Stimulated activated CD8-positive, alpha-beta memory T cell treated with anti-CD3 and anti-CD28 coated beads, Interleukin-7, amount 100 ng/mL, for 24 hours (primary cell): ENCODE data around the gene CA10.

Experiments
- DNase-seq: peaks from one replicate; pipeline ENCODE4 v3.0.0-alpha.2; 2020; ENCODE audit warnings: low read depth

CA10 gene

DNA sequence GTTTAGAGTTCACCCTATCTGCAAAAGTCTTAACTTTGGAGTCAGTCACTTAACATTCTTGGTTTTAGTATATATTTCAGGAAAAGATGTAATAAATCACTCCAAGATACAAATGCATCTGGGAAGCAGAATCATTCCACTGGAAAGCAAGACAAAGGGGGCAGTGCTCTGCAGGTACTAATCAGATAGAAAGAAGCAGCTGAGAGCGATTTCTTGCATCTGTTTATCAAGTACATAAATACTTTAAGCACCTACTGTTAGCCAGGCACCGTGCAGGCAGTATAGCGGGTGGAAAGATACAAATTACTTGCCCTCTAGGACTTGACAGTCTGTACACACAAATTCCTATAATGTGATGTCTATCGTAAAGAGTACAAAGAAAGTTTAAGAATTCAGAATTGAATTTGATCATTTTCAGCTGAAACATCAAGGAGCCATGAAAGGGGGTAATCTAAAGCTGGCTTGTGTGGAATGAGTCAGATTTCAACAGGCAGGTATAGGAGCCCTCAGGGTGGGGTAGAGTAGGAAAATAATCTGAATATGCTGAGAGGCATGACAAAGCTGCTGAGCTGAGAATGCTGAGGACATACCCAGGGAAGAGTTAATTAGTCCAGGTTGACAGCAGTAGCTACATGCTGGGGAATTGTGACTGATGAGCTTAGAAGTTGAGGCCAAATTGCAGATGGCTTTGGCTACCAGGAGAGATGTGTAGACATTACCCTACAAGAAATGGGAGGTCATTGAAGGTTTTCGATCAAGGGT is 110.2 kb downstream of the CA10 start:
- DNase-seq, result no peak

DNA sequence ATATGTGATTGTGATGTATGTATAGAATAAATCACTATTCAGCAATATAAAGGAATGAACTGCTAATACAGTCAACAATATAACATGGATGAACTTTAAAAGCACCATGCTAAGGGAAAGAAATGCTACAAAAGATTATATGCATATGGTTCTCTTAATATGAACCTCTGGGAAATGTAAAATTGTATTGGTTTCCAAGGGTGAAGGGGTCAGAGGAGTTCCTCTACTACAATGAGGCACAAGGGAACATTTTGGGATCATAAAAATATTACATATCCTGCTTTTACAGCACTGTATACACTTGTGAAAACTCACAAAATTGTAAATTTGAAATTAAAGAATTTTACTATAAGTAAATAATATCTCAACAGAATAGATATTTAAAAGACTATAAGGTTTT is 111.4 kb downstream of the CA10 start:
- DNase-seq, result no peak

DNA sequence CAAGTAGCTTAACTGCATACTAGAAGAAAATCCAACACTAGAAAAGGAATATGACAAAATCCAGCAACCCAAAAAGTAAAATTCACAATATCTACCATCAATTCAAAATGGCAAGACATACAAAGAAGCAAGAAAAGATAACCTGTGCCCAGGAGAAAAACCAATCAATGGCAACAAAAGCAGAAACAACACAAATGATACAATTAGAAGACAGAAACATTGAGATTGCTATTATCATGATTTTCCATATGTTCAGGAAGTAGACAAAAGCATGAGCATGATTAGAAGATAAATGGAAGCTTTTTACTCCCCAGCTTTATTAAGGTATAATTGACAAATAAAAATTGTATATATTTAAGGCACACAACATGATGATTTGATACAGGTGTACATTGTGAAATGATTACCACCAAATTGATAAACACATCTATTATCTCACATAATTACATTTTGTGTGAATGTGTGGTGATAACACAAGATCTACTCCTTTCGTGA is 117.3 kb downstream of the CA10 start:
- no peak for DNase-seq

DNA sequence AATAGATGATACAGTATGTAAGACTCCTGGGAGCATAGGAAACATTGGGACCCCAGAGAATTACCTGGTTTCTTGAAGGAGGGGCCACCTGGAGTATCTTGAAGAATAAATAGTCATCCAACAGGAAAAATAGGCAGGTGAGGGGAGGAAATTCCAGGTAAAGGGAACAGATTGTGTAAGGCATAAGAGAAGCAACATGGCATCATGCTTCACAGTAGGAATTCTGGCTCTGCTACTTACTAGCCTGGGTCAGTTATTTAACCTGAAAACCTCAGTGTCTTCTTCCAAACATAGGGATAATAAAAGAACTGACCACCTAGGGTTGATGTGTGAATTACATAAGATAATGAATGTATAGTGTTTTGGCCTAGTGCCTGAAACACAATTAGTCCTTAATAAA is 122.1 kb downstream of the CA10 start:
- no peak for DNase-seq

DNA sequence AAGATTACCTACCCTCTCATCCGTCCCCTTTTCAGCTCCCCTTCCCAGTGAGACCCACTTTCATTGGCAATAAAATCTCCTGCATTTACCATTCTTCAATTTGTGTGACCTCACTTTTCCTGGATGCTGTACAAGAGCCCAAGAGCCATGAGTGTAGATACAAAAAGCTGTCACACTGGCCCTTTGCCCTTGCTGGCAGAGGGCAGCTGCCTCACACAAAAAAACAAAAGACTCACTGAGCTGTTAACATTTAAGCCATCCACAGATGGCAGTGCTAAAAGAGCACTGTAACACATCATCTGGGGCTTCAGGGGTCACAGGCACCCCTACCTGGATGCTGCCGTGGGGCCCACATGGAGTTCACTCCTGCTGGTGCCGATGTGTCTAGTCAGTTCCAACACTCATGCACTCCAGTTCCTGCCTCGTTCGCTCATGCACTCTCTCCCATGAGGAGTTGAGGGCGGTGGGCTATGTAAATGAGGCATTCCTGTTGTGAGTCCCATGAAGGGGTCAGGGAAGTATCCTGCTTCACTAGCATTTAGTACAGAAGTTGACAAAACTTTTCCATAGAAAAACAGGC is 123.1 kb downstream of the CA10 start:
- DNase-seq, result no peak

DNA sequence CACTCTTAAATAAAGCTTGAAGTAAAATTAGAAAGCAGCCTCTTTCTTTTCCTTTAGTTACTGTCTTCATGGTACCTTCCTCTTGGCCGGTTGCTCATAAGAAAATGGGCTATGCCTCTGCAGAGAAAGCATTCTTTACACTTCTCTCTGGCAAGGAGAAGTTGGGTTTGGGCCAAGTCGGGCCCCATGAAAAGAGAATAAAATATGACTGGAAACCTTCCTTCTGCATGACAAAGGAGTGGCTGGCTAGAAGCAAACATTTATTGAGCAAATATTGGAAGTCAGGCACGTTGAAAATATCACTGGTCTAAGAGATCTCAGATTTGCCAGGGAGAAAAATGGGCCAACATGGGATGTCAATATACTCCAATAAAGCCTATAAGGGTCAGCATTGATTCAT is 126.1 kb downstream of the CA10 start:
- no peak for DNase-seq

DNA sequence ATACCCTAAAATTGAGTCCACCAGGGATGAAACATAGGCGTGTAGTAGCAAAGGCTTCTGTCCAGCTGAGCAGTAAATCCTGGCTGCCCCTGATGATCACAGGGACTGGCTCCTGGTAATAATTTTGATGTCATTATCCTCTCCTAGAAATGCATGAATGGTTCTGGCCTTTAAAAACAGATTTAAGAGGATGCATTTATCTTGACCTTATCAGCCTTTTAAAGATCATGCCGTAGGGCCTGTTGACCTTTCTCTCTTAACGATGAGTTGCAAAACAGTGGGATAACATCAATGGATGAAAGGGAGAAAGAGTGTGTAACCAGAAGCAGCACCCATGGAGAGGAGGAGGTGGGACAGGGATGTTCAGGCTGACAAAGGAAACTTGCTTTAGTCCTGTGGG is 128.5 kb downstream of the CA10 start:
- DNase-seq, result no peak

DNA sequence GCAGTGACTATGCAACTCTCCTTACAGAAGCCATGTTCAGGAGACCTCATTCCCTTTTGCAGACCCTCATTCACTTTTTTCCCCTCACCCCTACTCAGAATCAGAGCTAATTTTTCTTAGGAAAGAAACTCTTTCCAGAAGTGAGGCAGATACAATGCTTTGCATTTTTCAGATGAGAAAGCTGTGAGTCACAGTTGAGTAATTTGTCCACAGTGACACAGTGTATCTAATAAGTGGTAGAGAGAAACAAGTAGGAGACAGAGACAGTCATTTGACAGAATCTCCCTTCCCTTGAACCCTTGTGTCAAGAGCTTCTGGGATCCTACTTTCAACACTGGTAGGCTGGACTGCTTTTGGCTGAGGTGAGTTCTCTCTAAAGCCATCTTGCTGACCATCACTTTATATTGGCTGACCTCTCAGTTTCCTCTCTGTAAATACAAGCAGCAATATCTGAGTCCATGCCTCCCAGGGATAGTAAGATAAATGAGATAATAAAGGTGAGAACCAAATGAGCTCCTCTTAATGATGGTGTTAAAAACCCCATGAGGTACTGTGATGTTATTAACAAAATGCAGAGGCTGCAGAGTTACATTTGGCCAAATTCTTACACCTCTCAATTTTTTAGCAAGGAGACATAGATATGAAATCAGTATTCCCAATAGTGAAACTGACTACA is 130.8 kb downstream of the CA10 start:
- DNase-seq, result no peak

DNA sequence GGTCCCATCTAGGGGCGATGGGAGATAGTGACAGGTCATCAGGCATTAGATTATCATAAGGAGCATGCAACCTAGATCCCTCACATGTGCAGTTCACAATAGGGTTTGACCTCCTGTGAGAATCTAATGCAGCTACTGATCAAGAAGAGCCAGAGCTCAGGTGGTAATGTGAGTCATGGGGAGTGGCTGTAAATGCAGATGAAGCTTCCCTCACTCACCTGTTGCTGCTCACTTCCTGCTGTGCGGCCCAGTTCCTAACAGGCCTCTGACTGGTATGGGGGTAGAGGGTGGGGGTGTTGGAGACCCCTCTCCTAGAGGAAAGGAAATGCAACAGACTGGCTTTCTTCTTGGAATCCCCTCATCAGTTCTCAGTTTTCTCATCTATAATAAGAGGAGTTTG is 131.4 kb downstream of the CA10 start:
- no peak for DNase-seq

DNA sequence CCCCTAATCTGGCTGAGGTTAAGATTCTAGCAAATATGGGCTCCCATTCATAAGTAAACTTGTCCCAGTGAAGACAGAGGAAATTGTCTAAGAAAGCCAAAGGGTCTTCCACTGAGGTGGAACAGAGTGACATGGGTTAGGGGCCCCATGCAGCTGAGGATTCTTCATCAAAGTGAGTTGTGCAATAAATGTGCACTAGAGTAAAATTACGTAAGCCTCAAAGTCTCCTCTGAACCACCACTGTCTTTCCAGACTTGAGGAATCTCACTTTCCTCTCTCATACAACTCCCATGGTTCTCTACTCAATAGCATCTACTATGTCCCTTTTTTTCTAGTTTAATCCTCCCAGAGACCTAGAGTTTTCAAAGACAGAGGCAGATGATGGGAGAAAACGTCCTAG is 132.4 kb downstream of the CA10 start:
- DNase-seq, result no peak

DNA sequence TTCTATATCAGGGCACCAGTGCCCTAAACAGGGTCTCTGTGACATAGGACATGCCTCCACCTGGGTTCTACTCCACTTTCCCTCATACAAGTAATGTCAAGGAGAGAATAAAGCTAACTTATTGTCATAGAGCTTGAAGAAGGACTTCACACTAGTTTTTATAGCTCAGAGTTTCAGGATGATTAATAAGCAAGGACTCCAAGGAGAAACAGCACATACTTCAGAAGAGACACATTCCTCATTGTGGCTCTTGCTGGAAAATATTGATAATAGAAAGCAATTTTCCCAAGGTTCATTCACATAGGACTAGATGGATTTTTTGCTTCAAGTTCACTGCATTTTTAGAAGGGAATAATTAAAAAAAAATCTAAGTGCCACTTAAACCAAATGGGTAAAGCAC is 133.3 kb downstream of the CA10 start:
- no peak for DNase-seq

DNA sequence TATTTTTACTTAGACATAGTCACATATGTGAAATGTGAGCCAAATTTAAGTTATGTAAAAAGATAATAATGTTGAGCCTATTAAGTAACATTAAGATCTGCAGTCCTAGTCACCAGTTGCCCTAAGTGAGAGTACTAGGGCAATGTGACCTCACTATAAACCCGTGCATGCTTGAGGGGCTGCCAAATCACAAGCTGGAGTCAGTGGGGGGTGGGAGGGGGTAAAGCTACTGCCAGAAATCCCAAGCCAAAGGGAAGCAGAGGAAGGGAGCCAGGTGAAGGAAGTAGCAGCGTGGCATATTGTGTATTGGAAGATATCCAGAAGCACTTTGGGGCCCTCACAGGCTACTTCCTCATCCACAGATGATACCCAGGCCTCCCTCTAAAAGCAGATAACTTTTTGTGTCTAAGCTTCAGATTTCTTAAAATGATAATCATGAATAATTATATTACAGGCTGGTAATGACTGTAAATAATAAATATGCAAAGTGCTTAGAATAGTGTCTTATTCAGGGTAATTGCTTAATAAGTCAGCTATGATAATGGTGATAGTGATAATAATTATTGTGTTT is 134.1 kb downstream of the CA10 start:
- DNase-seq, result no peak

DNA sequence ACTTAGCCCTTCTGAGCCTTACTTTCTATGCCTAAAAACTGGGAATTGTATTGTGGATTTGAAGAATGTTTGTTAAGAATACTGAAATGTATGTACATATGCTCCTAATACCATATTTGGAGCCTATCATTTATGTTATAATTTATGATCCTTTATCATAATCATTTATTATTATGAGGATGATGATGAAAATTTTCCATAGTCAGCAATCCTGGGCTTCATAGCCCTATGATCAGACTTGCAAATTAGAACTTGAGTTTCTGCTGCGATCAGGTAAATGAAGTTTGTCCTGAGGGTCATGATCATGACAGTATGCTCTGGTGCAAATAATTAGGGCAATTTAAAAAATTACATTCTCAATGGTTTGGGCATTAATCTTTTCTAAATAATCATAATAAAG is 147.4 kb downstream of the CA10 start:
- DNase-seq, result no peak

DNA sequence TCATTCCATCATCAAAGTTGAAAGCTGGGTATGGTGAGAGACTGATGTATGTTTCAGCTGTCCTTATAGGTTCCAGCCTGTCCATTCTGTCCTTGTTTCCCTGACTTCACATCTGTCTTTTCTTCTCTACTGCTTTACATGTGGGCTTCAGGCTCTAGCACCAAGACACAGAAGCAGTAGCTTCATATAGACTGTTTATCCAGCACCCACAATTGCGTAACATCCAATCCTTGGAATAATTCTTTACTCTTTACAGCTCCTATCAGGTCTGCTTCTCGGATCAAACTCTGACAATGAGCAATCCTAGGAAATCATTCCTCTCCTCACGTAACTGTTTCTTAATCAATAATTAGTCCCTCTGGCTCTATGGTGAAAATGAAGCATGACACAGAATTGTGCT is 158.9 kb downstream of the CA10 start:
- no peak for DNase-seq

DNA sequence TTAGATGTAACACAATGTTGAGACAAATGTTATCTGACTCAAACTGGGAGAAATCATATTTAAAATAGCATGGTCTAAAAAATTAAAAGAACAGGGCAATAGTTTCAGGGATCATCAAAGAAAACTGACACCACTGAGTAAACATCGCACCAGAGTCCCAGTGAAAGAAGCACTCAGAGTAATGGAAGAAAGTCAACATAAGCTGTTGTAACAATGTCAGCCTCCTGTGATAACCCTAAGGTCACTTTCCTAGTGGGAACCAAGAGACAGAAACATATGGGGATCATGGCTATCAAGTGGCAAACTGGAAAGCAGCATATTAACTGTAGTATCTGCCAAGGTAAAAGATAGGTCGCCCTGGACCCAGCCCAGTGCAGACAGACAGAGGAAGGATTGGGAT is 160.8 kb downstream of the CA10 start:
- no peak for DNase-seq

DNA sequence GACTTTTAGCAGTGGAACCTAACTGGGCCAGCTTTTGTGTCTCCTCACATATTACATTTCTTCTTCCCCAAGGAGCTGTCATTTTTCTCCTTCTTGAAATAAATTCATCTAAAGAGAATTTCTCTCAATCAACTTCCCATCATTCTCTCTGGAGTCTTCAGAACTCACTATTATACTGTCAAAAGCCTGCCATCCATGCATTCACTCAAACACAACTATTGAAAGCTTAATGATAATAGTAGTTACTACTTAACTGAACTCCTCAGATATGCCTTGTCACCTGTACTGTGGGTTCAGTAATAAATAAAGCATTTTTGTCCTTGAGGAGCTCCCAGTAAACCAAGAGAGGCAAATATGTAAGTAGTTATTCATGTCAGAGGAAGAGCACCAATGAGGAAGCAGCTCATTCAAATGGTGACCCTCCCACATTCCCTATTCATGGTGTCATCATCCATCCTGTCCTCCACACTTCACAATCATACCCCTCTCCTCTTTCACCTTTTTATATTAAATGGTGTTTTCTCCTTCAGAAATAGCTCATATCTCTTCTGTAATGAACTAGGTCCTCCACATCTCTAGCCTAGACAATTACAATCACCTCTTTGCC is 162.6 kb downstream of the CA10 start:
- DNase-seq, result no peak

DNA sequence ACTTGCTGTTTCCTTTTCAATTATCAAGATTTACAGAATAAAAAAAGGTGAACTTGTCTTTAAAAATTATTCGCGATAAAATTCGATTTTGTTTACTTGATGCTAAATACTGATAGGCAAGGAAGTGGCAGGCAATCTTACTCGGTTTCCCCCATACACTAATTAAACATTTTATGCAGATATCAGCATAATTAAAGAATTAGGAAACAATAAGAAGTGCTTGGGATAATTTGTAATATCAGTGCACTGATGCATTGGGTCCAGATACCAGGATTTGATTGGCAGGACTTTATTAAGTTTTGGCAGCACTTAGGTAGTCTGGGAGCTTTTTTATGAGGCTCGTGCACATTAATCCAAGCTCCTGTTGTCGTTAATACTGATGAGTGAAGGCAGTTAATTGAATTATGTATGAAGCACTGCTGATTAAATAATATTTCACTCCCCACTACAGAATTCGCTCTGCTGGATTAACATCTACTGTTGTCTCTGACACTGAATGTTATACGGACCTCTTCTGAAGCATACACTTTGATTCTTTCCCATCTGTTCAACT is 165.6 kb downstream of the CA10 start:
- DNase-seq, result no peak

DNA sequence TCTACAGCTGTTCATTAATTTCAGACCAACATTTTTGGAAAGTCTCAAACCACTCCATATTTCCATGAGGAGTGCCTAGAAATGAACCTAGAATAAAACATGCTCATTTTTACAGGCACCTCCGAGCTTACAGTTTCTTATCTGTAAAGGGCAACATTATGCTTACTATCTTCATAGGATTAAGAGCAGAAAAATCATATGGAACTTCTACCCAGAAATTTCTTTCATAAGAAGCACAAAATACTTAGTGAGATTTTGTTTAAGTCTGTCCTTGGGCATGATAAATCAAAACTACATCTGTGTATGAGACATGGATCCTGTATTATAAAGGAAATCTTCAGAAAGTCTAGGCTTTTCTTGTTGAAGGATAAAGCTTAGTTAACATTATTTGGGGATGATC is 187.4 kb downstream of the CA10 start:
- no peak for DNase-seq

DNA sequence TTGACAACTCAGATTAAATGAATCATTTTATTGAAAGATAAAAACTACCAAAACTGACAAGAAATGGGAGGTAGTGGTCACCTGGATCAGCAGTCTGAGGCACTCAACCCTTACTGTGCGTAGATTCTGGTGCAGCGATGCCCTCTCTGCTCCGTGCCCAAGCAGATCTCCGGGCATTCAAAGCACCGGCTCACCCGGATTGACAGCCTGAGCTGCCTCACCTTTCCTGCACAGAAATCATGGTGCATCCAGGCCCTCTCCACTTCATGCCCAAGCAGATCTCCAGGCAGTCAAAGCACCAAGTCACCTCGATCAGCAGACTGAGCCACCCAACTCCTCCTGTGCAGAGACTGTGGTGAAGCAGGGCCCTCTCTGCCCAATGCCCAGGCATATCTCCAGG is 196.8 kb downstream of the CA10 start:
- DNase-seq, result no peak

DNA sequence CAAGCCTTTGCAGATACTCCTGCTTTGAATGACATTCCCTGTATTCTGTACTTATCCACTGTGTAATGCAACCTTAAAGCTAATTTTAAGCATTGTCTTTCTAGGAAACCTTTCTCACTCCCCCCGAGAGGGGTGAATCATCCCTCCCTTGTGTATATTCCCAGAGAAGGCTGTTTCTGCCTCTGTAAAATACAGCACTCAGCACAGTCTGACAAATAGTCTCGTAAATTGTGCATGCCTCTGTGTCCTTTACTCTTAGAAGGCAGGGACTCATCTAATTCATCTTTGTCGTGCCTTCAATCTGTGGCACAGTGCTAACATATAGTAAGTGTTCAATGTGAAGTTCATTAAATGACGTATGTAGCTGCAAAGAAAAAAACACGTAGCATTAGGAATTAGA is 200.7 kb downstream of the CA10 start:
- DNase-seq, result no peak

DNA sequence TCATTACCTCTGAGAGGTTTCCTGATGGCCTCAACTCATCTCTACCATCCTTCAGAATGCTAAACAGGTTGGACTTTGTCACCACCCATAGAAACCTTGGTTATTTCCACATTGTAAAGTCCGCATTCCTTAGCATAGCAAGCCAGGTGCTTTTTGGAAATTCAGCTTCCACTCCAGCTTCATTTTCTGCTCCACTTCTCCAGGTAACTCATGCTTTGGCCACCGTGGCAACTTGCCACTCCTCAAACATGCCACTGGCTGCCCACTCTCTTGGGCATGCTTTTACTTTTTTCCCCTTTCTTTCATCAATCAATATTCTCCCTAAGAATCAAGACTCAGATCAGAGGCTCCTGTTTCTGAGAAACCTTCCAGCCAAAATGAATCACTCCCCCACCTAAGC is 203.3 kb downstream of the CA10 start:
- no peak for DNase-seq

DNA sequence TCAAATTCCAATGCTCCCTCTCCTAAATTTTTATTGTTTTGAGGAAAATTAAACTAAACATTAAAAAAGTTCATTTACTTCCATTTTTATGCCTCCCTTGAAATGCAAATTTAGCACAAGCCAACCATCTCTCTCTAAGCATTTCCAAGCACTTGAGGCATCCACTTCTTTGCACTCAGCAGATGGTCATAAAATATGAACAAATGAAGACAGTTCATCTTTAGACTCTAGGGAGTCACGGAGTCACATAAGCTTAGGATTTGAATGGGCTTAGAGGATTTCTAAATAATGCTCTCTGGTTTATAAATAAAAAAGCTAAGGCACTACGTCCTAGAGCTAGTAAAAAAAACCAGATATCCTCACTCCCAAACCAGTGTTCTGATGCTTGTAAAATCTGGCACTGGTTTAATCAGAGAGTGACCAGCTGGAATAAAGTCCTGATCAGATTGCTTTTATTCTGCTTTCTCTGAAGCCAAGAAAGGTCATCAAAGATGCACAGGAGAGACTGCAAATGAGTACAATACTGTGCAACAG is 204.2 kb downstream of the CA10 start:
- no peak for DNase-seq
